Uterus (tissue), 2 donors: ENCODE data around the gene FSTL5.

Experiments used
- POLR2A ChIP-seq, 2 donors: fragments of 450-650 bp; IDR thresholded peaks; one replicate each; pipeline ENCODE4 v1.6.1; 2016; ENCODE audit warnings: antibody characterized with exemption in 2 of 2, mild to moderate bottlenecking in 1 of 2, moderate library complexity in 1 of 2
- TF ChIP-seq, protein P1 (sequence below), 4 experiments: fragments of 200-600 bp in 2 of 4; fragments of 450-650 bp in 2 of 4; sonication (generic) in 2 of 4; IDR thresholded peaks; one replicate each; pipeline ENCODE4 v1.5.1; 2016 to 2019; ENCODE audit warnings: antibody characterized with exemption in 4 of 4, mild to moderate bottlenecking in 2 of 4, moderate library complexity in 1 of 4

DNA sequence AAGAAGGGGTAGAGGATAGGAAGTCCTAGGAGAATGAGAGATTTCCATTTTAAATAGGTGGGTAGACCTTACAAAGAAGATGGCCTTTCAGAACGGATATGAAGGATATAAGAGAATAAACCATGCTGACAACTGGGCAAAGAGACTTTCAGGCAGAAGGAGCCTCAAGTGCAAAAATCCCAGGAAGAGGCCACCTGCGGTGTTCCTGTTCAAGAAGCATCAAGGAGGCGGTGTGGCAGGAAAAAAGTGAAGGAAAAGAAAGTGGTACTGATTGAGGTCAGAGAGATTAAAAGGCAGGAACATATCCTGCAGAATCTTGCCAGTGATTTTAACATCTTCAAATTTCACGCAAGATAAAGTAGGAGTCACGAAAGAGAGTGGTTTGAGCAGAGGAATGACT, 172.0 kb downstream of the FSTL5 start:
- TF ChIP-seq, protein P1, sequence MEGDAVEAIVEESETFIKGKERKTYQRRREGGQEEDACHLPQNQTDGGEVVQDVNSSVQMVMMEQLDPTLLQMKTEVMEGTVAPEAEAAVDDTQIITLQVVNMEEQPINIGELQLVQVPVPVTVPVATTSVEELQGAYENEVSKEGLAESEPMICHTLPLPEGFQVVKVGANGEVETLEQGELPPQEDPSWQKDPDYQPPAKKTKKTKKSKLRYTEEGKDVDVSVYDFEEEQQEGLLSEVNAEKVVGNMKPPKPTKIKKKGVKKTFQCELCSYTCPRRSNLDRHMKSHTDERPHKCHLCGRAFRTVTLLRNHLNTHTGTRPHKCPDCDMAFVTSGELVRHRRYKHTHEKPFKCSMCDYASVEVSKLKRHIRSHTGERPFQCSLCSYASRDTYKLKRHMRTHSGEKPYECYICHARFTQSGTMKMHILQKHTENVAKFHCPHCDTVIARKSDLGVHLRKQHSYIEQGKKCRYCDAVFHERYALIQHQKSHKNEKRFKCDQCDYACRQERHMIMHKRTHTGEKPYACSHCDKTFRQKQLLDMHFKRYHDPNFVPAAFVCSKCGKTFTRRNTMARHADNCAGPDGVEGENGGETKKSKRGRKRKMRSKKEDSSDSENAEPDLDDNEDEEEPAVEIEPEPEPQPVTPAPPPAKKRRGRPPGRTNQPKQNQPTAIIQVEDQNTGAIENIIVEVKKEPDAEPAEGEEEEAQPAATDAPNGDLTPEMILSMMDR (IDR thresholded peaks at IDR 0.05): no peak
- no peak for TF ChIP-seq POLR2A (IDR thresholded peaks at IDR 0.05)
